Liver (tissue), 3 donors: ENCODE measurements around the gene HBZ.

ENCODE experiments used
- EGR1 ChIP-seq, 2 donors: IDR thresholded peaks; 2 replicates each; pipeline ENCODE4 v1.6.1; 2016 to 2018; ENCODE audit warnings: antibody characterized with exemption in 2 of 2, low read depth in 2 of 2
- FOXA1 ChIP-seq: IDR thresholded peaks from 2 replicates; pipeline ENCODE4 v1.6.1; 2016; ENCODE audit warnings: antibody characterized with exemption
- HNF4G ChIP-seq: IDR thresholded peaks from 2 replicates; pipeline ENCODE4 v1.6.1; 2016; ENCODE audit warnings: antibody characterized with exemption
- JUND ChIP-seq, 2 donors: IDR thresholded peaks; 2 replicates each; pipeline ENCODE4 v1.6.1; 2016; ENCODE audit warnings: antibody characterized with exemption in 2 of 2
- RAD21 ChIP-seq, 2 donors: IDR thresholded peaks; 2 replicates each; pipeline ENCODE4 v1.6.1; 2016; ENCODE audit warnings: antibody characterized with exemption in 2 of 2, mild to moderate bottlenecking in 2 of 2
- SP1 ChIP-seq: IDR thresholded peaks from 2 replicates; pipeline ENCODE4 v1.6.1; 2018; ENCODE audit warnings: antibody characterized with exemption, mild to moderate bottlenecking
- YY1 ChIP-seq: IDR thresholded peaks from 2 replicates; pipeline ENCODE4 v1.6.1; 2016; ENCODE audit warnings: antibody characterized with exemption, mild to moderate bottlenecking
- TF ChIP-seq, protein P1 (sequence below): fragments of 150-350 bp; IDR thresholded peaks from 2 replicates; pipeline ENCODE4 v1.5.1; 2017; ENCODE audit warnings: improper control_type of control experiment, low read depth, low read length; ENCODE audit not compliant: missing input control
- TF ChIP-seq, protein P2 (sequence below): IDR thresholded peaks from 2 replicates; pipeline ENCODE4 v1.6.1; 2016; ENCODE audit warnings: antibody characterized with exemption
- donor health status: healthy.
- donor health status: healthy.

DNA sequence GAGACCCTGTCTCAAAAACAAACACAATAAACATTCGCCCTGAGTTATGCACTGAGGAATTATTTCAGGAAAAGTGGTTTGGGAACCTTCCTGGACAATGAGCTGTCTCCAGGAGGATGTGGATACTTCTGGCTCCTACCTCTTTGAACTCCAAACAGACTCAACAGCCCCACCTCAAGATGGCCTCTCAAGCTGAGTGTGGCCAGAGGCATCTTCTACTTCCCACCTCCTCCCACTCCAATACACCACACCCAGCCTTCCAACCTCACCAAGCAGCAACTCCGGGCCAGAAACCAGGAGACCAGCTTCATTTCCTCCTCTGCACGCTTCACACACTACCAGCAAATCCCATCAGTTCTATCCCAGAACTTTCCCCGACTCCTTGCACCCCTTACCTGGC lies 39.4 kb downstream of the HBZ start:
- TF ChIP-seq, protein P1, sequence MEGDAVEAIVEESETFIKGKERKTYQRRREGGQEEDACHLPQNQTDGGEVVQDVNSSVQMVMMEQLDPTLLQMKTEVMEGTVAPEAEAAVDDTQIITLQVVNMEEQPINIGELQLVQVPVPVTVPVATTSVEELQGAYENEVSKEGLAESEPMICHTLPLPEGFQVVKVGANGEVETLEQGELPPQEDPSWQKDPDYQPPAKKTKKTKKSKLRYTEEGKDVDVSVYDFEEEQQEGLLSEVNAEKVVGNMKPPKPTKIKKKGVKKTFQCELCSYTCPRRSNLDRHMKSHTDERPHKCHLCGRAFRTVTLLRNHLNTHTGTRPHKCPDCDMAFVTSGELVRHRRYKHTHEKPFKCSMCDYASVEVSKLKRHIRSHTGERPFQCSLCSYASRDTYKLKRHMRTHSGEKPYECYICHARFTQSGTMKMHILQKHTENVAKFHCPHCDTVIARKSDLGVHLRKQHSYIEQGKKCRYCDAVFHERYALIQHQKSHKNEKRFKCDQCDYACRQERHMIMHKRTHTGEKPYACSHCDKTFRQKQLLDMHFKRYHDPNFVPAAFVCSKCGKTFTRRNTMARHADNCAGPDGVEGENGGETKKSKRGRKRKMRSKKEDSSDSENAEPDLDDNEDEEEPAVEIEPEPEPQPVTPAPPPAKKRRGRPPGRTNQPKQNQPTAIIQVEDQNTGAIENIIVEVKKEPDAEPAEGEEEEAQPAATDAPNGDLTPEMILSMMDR = no peak
- TF ChIP-seq RAD21 (IDR thresholded peaks at IDR 0.05) = no peak
- TF ChIP-seq EGR1 (IDR thresholded peaks at IDR 0.05; ENCODE audit: low read depth in 2 of 2) = no peak
- TF ChIP-seq, protein P2, sequence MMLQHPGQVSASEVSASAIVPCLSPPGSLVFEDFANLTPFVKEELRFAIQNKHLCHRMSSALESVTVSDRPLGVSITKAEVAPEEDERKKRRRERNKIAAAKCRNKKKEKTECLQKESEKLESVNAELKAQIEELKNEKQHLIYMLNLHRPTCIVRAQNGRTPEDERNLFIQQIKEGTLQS = no peak
- no peak for TF ChIP-seq SP1
- TF ChIP-seq FOXA1 = no peak
- TF ChIP-seq JUND (IDR thresholded peaks at IDR 0.05) = no peak
- no peak for TF ChIP-seq YY1
- TF ChIP-seq HNF4G = no peak
